Measurements from ENCODE around the gene KLHL11. TPM values are rescaled to one million over a fixed set of nuclear protein-coding genes. Genes with fewer than 3 reads are reported as not detected.

The KLHL11 gene
- total and polyA plus RNA-seq, 2 donors (not counting 1 experiment from before 2014, with no cell fraction given), result 8.7 to 24.4 TPM

DNA sequence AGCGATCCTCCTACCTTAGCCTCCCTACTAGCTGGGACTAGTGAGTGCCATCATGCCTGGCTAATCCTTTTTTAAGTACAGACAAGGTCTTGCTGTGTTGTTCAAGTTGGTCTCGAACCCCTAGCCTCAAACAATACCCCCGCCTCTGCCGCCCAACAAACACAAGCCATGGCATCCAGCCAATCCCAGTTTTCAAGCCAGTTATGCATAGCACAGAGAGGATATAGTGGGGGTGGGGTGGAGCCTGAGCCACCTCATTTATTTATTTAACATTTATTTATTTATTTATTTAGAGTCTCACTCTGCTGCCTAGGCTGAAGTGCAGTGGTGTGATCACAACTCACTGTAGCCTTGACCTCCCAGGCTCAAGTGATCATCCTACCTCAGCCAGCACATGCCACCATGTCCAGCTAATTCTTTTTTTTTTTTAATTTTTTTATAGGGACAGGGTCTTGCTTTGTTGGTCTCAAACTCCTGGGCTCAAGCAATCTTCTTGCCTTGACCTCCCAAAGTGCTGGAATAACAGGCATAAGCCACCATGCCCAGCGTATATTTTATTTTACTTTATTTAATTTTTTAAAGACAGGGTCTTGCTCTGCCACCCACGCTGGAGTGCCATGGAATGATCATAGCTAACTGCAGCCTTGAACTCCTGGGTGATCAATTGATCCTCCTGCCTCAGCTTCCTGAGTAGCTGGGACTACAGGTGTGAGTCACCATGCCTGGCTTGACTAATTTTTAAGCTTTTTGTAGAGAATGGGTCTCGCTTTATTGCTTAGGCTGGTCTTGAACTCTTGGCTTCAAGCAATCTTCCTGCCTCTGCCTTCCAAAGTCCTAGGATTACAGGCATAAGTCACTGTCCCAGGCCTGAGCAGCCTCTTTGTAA is 26.2 kb upstream of the KLHL11 start:
- no peak for DNase-seq (ENCODE audit: low read depth in 2 of 2)
- Histone ChIP-seq H3K27ac (ENCODE audit: insufficient read depth, low read length) (no peak overlapping the region), H3K4me1 (ENCODE audit: control insufficient read depth, extremely low read depth, insufficient read depth, low read length) (peaks cover 15% of the 10 kb centered on the region), H3K9ac (ENCODE audit: insufficient read depth, low read length) (no peak overlapping the region), H3K4me2 (ENCODE audit: extremely low read depth, insufficient read depth, low read length) (no peak overlapping the region), H2AFZ (ENCODE audit: low read length) (no peak overlapping the region), H3K4me3 (replicated peaks in 1 of 4; ENCODE audit: control extremely low read depth in 1 of 4, insufficient read depth in 1 of 4, low read depth in 3 of 4, low read length in 4 of 4) (no peak overlapping the region), H3K79me2 (ENCODE audit: control insufficient read depth, insufficient read depth, low read length) (peaks cover 4% of the 10 kb centered on the region), H3K36me3 (ENCODE audit: control insufficient read depth, insufficient read depth, low read length) (peaks cover 28% of the 10 kb centered on the region), H4K20me1 (ENCODE audit: control insufficient read depth, extremely low read depth, insufficient read depth, low read length) (no peaks in the 10 kb centered on the region), H3K27me3 (ENCODE audit: control insufficient read depth, insufficient read depth, low read length) (no peaks in the 10 kb centered on the region), H3K9me3 (ENCODE audit: control insufficient read depth, insufficient read depth, low read depth, low read length) (no peaks in the 10 kb centered on the region)
- no peak for TF ChIP-seq EZH2 (IDR thresholded peaks at IDR 0.05; ENCODE audit: low read length, missing control alignments)
- TF ChIP-seq, protein P1, sequence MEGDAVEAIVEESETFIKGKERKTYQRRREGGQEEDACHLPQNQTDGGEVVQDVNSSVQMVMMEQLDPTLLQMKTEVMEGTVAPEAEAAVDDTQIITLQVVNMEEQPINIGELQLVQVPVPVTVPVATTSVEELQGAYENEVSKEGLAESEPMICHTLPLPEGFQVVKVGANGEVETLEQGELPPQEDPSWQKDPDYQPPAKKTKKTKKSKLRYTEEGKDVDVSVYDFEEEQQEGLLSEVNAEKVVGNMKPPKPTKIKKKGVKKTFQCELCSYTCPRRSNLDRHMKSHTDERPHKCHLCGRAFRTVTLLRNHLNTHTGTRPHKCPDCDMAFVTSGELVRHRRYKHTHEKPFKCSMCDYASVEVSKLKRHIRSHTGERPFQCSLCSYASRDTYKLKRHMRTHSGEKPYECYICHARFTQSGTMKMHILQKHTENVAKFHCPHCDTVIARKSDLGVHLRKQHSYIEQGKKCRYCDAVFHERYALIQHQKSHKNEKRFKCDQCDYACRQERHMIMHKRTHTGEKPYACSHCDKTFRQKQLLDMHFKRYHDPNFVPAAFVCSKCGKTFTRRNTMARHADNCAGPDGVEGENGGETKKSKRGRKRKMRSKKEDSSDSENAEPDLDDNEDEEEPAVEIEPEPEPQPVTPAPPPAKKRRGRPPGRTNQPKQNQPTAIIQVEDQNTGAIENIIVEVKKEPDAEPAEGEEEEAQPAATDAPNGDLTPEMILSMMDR (conservative IDR thresholded peaks at IDR 0.05 in 1 of 2, IDR thresholded peaks at IDR 0.05 in 1 of 2; ENCODE audit: low read depth in 1 of 2, low read length in 2 of 2), result no peak

GRCh38 chr17:41888332-41888965 is 23.2 kb upstream of the KLHL11 start:
- Histone ChIP-seq H4K20me1 (ENCODE audit: control insufficient read depth, extremely low read depth, insufficient read depth, low read length) (no peaks in the 10 kb centered on the region), H3K4me1 (ENCODE audit: control insufficient read depth, extremely low read depth, insufficient read depth, low read length) (no peaks in the 10 kb centered on the region), H3K4me2 (ENCODE audit: extremely low read depth, insufficient read depth, low read length) (no peak overlapping the region), H2AFZ (ENCODE audit: low read length) (no peak overlapping the region), H3K4me3 (replicated peaks in 1 of 4; ENCODE audit: control extremely low read depth in 1 of 4, insufficient read depth in 1 of 4, low read depth in 3 of 4, low read length in 4 of 4) (no peak overlapping the region), H3K9ac (ENCODE audit: insufficient read depth, low read length) (no peak overlapping the region), H3K27me3 (ENCODE audit: control insufficient read depth, insufficient read depth, low read length) (no peaks in the 10 kb centered on the region), H3K36me3 (ENCODE audit: control insufficient read depth, insufficient read depth, low read length) (peaks cover 33% of the 10 kb centered on the region), H3K27ac (ENCODE audit: insufficient read depth, low read length) (no peak overlapping the region), H3K79me2 (ENCODE audit: control insufficient read depth, insufficient read depth, low read length) (peaks cover 2% of the 10 kb centered on the region), H3K9me3 (ENCODE audit: control insufficient read depth, insufficient read depth, low read depth, low read length) (no peaks in the 10 kb centered on the region)
- no peak for TF ChIP-seq EZH2 (IDR thresholded peaks at IDR 0.05; ENCODE audit: low read length, missing control alignments)
- TF ChIP-seq, protein P1 (conservative IDR thresholded peaks at IDR 0.05 in 1 of 2, IDR thresholded peaks at IDR 0.05 in 1 of 2; ENCODE audit: low read depth in 1 of 2, low read length in 2 of 2), result no peak
- DNase-seq (ENCODE audit: low read depth in 2 of 2), result no peak

- Histone ChIP-seq H2AFZ (ENCODE audit: low read length) (no peak overlapping the region), H3K27me3 (ENCODE audit: control insufficient read depth, insufficient read depth, low read length) (no peaks in the 10 kb centered on the region), H3K27ac (ENCODE audit: insufficient read depth, low read length) (no peak overlapping the region), H3K79me2 (ENCODE audit: control insufficient read depth, insufficient read depth, low read length) (no peaks in the 10 kb centered on the region), H4K20me1 (ENCODE audit: control insufficient read depth, extremely low read depth, insufficient read depth, low read length) (no peaks in the 10 kb centered on the region), H3K9ac (ENCODE audit: insufficient read depth, low read length) (no peak overlapping the region), H3K4me1 (ENCODE audit: control insufficient read depth, extremely low read depth, insufficient read depth, low read length) (no peaks in the 10 kb centered on the region), H3K36me3 (ENCODE audit: control insufficient read depth, insufficient read depth, low read length) (peaks cover 30% of the 10 kb centered on the region), H3K9me3 (ENCODE audit: control insufficient read depth, insufficient read depth, low read depth, low read length) (no peaks in the 10 kb centered on the region), H3K4me2 (ENCODE audit: extremely low read depth, insufficient read depth, low read length) (no peak overlapping the region), H3K4me3 (replicated peaks in 1 of 4; ENCODE audit: control extremely low read depth in 1 of 4, insufficient read depth in 1 of 4, low read depth in 3 of 4, low read length in 4 of 4) (no peak overlapping the region)
- TF ChIP-seq, protein P1 (conservative IDR thresholded peaks at IDR 0.05 in 1 of 2, IDR thresholded peaks at IDR 0.05 in 1 of 2; ENCODE audit: low read depth in 1 of 2, low read length in 2 of 2), result peak in 1 of 2 donors; percentile 26
- TF ChIP-seq EZH2 (IDR thresholded peaks at IDR 0.05; ENCODE audit: low read length, missing control alignments), result no peak
- DNase-seq (ENCODE audit: low read depth in 2 of 2), result no peak
Measured at GRCh38 chr17:41885733-41886132, 20.5 kb upstream of the KLHL11 start.
